ENCODE measurements around the gene TAF1C. TPM values are rescaled to one million over a fixed set of nuclear protein-coding genes. Genes with fewer than 3 reads are reported as not detected.
A peak's percentile ranks its signal among the peaks of the same experiment; 100 is the strongest.

The TAF1C gene
- total RNA-seq, 1 donor from 2014 or later, result 80.2 TPM

DNA sequence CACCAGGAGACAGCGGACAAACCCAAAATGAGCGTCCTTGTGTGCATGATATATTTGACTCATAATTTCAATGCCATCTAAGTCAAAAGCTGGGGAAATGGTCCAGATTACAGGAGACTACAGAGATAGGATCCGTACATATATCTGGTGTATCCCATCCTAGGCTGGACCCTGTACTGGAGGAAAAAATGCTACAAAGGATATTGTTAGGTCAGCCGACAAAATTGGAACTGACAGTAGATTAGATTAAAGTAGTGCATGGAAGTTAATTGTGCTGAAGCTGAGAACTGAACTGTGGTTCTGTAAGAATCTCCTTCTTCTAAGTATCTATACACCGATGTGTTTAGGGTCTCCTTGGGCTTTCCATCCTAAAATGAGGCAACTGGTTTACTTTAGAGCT, 28.7 kb upstream of the TAF1C start:
- intact Hi-C loops (cut with DNase I), result no loop called here
- ATAC-seq, result no peak
- TF ChIP-seq, protein P1, sequence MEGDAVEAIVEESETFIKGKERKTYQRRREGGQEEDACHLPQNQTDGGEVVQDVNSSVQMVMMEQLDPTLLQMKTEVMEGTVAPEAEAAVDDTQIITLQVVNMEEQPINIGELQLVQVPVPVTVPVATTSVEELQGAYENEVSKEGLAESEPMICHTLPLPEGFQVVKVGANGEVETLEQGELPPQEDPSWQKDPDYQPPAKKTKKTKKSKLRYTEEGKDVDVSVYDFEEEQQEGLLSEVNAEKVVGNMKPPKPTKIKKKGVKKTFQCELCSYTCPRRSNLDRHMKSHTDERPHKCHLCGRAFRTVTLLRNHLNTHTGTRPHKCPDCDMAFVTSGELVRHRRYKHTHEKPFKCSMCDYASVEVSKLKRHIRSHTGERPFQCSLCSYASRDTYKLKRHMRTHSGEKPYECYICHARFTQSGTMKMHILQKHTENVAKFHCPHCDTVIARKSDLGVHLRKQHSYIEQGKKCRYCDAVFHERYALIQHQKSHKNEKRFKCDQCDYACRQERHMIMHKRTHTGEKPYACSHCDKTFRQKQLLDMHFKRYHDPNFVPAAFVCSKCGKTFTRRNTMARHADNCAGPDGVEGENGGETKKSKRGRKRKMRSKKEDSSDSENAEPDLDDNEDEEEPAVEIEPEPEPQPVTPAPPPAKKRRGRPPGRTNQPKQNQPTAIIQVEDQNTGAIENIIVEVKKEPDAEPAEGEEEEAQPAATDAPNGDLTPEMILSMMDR (IDR thresholded peaks at IDR 0.05), result no peak

GRCh38 chr16:84214451-84215066, 27.7 kb upstream of the TAF1C start:
- intact Hi-C loops (cut with DNase I), result no loop called here
- H3K4me1 ChIP-seq, result no peaks in the 10 kb centered on the region
- DNase-seq, result no peak

More for the DNA sequence above, 28.7 kb upstream of the TAF1C start:
- H3K27me3 ChIP-seq, result no peaks in the 10 kb centered on the region
- H3K36me3 ChIP-seq, result no peaks in the 10 kb centered on the region
- no peak overlapping the region for H3K4me3 ChIP-seq
- DNase-seq, result no peak
- H3K9me3 ChIP-seq, result no peaks in the 10 kb centered on the region
- H3K27ac ChIP-seq, result no peak overlapping the region
- H3K4me1 ChIP-seq, result no peaks in the 10 kb centered on the region

GRCh38 chr16:84212631-84213030, 25.8 kb upstream of the TAF1C start:
- ATAC-seq, result no peak
- Histone ChIP-seq H3K9me3 (no peaks in the 10 kb centered on the region), H3K4me3 (no peak overlapping the region), H3K27me3 (no peaks in the 10 kb centered on the region), H3K36me3 (no peaks in the 10 kb centered on the region), H3K4me1 (no peaks in the 10 kb centered on the region), H3K27ac (no peak overlapping the region)
- no peak for DNase-seq
- intact Hi-C loops (cut with DNase I), result no loop called here
- TF ChIP-seq, protein P1 (IDR thresholded peaks at IDR 0.05), result no peak

More at GRCh38 chr16:84214451-84215066, 27.7 kb upstream of the TAF1C start:
- TF ChIP-seq, protein P1 (IDR thresholded peaks at IDR 0.05), result no peak
- ATAC-seq, result peak; percentile 16
- no peak overlapping the region for H3K27ac ChIP-seq
- H3K4me3 ChIP-seq, result no peak overlapping the region
- no peaks in the 10 kb centered on the region for H3K27me3 ChIP-seq
- no peaks in the 10 kb centered on the region for H3K36me3 ChIP-seq
- H3K9me3 ChIP-seq, result no peaks in the 10 kb centered on the region

DNA sequence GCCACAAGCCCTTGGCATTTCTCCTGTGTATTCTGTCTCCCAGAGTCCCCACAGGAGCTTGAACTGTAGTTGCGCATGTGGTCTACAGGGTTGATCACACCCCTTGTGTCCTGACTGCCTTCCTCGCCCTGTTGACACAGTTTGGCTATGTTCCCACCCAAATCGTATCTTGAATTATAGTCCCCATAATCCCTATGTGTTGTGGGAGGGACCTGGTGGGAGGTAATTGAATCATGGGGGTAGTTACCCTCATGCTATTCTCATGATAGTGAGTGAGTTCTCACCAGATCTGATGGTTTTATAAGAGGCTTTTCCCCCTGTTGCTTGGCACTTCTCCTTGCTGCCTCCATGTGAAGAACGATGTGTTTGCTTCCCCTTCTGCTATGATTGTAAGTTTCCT, 25.3 kb upstream of the TAF1C start:
- Histone ChIP-seq H3K4me3 (no peak overlapping the region), H3K36me3 (no peaks in the 10 kb centered on the region), H3K27ac (no peak overlapping the region), H3K27me3 (no peaks in the 10 kb centered on the region), H3K9me3 (no peaks in the 10 kb centered on the region), H3K4me1 (no peaks in the 10 kb centered on the region)
- DNase-seq, result no peak
- ATAC-seq, result no peak
- TF ChIP-seq, protein P1 (IDR thresholded peaks at IDR 0.05), result no peak
- intact Hi-C loops (cut with DNase I), result no loop called here

GRCh38 chr16:84209989-84210388, 23.1 kb upstream of the TAF1C start:
- Histone ChIP-seq H3K27me3 (no peaks in the 10 kb centered on the region), H3K4me3 (no peak overlapping the region), H3K36me3 (no peaks in the 10 kb centered on the region), H3K27ac (no peak overlapping the region), H3K4me1 (no peaks in the 10 kb centered on the region), H3K9me3 (no peaks in the 10 kb centered on the region)
- TF ChIP-seq, protein P1 (IDR thresholded peaks at IDR 0.05), result no peak
- ATAC-seq (no peak), DNase-seq (no peak)
- intact Hi-C loops (cut with DNase I), result no loop called here

DNA sequence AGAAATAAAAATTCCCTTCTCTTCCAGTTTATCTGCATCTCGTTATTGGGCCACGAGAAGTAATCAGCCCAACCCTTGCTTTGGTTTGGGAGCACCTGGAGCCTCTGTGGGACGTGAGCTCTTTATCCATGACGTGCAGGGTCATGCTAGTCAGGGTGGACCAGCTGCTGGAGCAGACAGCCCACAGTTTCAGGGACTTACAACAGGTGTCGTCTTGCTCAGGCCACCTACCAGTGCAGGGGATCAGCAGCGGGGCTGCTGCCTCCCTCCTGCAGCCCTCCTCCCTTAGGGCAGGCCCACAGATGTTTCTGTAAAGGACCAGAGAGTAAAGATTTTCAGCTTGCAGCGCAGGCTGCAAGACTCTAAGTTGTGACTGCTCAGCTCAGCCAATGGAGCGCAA, 21.0 kb upstream of the TAF1C start:
- Histone ChIP-seq H3K4me3 (no peak overlapping the region), H3K9me3 (no peaks in the 10 kb centered on the region), H3K27ac (no peak overlapping the region), H3K27me3 (no peaks in the 10 kb centered on the region), H3K4me1 (no peaks in the 10 kb centered on the region), H3K36me3 (no peaks in the 10 kb centered on the region)
- ATAC-seq (no peak), DNase-seq (no peak)
- intact Hi-C loops (cut with DNase I), result no loop called here
- TF ChIP-seq, protein P1 (IDR thresholded peaks at IDR 0.05), result no peak
